Esophagus muscularis mucosa (tissue), 3 donors: ENCODE data around the gene CLCN3.
"Not testable (repeated sequence)": the region's sequence is repeated elsewhere in the genome, so short reads cannot be mapped to it uniquely, and the experiment has no call there.

Source experiments
- EP300 ChIP-seq: sonication (generic); formaldehyde crosslinking; IDR thresholded peaks from one replicate; pipeline ENCODE4 v1.6.1; 2017; ENCODE audit warnings: antibody characterized with exemption
- TF ChIP-seq, protein P1 (sequence below), 3 experiments: fragments of 200-600 bp in 2 of 3; fragments of 450-650 bp in 1 of 3; sonication (generic) in 2 of 3; IDR thresholded peaks; one replicate each; pipeline ENCODE4 v1.5.1; 2017 to 2019; ENCODE audit warnings: antibody characterized with exemption in 3 of 3, mild to moderate bottlenecking in 2 of 3, moderate library complexity in 1 of 3

DNA sequence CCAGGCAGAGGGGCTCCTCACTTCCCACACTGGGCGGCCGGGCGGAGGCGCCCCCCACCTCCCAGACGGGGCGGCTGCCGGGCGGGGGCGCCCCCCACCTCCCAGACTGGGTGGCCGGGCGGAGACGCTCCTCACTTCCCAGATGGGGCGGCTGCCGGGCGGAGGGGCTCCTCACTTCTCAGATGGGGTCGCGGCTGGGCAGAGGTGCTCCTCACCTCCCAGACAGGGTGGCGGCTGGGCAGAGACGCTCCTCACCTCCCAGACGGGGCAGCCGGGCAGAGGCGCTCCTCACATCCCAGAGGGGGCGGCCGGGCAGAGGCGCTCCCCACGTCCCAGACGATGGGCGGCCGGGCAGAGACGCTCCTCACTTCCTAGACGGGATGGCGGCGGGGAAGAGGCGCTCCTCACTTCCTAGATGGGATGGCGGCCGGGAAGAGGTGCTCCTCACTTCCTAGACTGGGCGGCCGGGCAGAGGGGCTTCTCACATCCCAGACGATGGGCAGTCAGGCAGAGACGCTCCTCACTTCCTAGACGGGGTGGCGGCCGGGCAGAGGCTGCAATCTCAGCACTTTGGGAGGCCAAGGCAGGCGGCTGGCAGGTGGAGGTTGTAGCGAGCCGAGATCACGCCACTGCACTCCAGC lies 58.7 kb downstream of the CLCN3 start:
- TF ChIP-seq, protein P1, sequence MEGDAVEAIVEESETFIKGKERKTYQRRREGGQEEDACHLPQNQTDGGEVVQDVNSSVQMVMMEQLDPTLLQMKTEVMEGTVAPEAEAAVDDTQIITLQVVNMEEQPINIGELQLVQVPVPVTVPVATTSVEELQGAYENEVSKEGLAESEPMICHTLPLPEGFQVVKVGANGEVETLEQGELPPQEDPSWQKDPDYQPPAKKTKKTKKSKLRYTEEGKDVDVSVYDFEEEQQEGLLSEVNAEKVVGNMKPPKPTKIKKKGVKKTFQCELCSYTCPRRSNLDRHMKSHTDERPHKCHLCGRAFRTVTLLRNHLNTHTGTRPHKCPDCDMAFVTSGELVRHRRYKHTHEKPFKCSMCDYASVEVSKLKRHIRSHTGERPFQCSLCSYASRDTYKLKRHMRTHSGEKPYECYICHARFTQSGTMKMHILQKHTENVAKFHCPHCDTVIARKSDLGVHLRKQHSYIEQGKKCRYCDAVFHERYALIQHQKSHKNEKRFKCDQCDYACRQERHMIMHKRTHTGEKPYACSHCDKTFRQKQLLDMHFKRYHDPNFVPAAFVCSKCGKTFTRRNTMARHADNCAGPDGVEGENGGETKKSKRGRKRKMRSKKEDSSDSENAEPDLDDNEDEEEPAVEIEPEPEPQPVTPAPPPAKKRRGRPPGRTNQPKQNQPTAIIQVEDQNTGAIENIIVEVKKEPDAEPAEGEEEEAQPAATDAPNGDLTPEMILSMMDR (IDR thresholded peaks at IDR 0.05) = not testable (repeated sequence)
- TF ChIP-seq EP300 = not testable (repeated sequence)
